Muscle of leg (tissue), 11 donors: ENCODE measurements around the gene INHBE. TPM values are rescaled to one million over a fixed set of nuclear protein-coding genes. Genes with fewer than 3 reads are reported as not detected.
A peak's percentile ranks its signal among the peaks of the same experiment; 100 is the strongest.
"Not testable (repeated sequence)": the region's sequence is repeated elsewhere in the genome, so short reads cannot be mapped to it uniquely, and the experiment has no call there.

Source experiments
- DNase-seq: peaks from one replicate; pipeline ENCODE4 v3.0.0; 2013
- H3K27ac ChIP-seq: one replicate; pipeline ENCODE4 v1.5.1; 2013; ENCODE audit warnings: mild to moderate bottlenecking, low read length, control low read depth
- H3K27me3 ChIP-seq: one replicate; pipeline ENCODE4 v1.6.1; 2013; ENCODE audit warnings: low read length; ENCODE audit not compliant: control insufficient read depth, insufficient read depth
- H3K36me3 ChIP-seq: one replicate; pipeline ENCODE4 v1.6.1; 2013; ENCODE audit warnings: low read length; ENCODE audit not compliant: control insufficient read depth, insufficient read depth
- H3K4me1 ChIP-seq: one replicate; pipeline ENCODE4 v1.6.1; 2013; ENCODE audit warnings: low read length; ENCODE audit not compliant: control insufficient read depth, insufficient read depth
- H3K4me3 ChIP-seq: one replicate; pipeline ENCODE4 v1.5.1; 2013; ENCODE audit warnings: low read length, control low read depth
- H3K9me3 ChIP-seq: replicated peaks from 2 replicates; pipeline ENCODE4 v1.6.1; 2013; ENCODE audit warnings: low read depth, low read length; ENCODE audit not compliant: control insufficient read depth
- WGBS: methylation state at CpG from one replicate; pipeline ENCODE4 v1.1.5; 2013; ENCODE audit warnings: missing lambda C conversion rate; ENCODE audit not compliant: insufficient coverage; 5-methylcytosine and 5-hydroxymethylcytosine counted together
- polyA plus RNA-seq, 8 donors: library from polyadenylated mRNA; unstranded; fragments of 120-200 nt; gene quantifications; one replicate each; pipeline versions ENCODE4 v1.2.1 to v1.2.3, GENCODE V29; 2013; ENCODE audit warnings: inconsistent platforms in 1 of 8, low replicate concordance in 1 of 8; ENCODE audit not compliant: insufficient read length in 8 of 8, insufficient read depth in 1 of 8
- total RNA-seq: library from RNA; stranded (reverse); fragments of 120-200 nt; gene quantifications from one replicate; pipeline ENCODE4 v1.2.4, GENCODE V29; 2013

INHBE gene
- total and polyA plus RNA-seq, 9 donors, result 1.4 to 2.9 (median 1.9) TPM

DNA sequence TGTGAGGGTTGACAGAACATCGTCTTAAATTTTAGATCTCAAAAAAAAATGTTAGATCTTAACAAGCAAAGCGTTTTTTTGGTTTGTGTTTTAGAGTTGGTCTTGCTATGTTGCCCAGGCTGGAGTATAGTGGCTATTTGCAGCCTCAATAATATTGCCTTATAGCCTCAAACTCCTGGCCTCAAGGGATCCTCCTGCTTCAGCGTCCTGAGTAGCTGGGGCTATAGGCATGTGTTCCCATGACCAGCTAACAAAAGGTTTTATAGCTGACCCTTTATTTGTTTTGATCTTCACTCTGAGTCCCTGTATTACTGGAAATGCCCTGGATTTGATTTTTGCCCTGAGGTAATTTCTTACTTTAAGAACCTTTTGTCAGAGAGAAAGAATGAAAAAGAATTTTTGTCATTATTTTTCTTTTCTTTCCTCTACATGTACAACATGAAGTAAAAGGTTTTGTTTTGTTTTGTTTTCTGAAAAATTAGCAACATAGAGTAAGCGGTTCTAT is 15.3 kb upstream of the INHBE start:
- Histone ChIP-seq H3K9me3 (no peaks in the 10 kb centered on the region), H3K4me3 (no peak overlapping the region), H3K27me3 (no peaks in the 10 kb centered on the region), H3K4me1 (peaks cover 5% of the 10 kb centered on the region), H3K27ac (no peak overlapping the region), H3K36me3 (no peaks in the 10 kb centered on the region)
- DNase-seq, result no peak
- WGBS, result no CpG with 5 or more reads among the region's 4 CpGs

DNA sequence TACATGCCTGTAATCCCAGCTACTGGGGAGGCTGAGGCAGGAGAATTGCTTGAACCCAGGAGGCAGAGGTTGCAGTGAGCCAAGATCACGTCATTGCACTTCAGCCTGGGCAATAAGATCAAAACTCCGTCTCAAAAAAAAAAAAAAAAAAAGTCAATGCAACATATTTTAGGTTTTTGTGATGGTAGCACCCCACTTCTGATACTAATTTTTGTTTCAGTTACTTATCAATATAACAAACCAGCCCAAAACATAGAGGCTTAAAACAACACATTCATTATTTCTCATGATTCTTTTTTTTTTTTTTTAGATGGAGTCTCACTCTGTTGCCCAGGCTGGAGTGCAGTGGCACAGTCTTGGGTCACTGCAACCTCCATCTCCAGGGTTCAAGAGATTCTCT is 13.7 kb upstream of the INHBE start:
- not testable (repeated sequence) for H3K4me3 ChIP-seq, DNase-seq, H3K9me3 ChIP-seq, H3K4me1 ChIP-seq, H3K27me3 ChIP-seq, H3K27ac ChIP-seq, H3K36me3 ChIP-seq
- WGBS, result no CpG with 5 or more reads among the region's 2 CpGs

DNA sequence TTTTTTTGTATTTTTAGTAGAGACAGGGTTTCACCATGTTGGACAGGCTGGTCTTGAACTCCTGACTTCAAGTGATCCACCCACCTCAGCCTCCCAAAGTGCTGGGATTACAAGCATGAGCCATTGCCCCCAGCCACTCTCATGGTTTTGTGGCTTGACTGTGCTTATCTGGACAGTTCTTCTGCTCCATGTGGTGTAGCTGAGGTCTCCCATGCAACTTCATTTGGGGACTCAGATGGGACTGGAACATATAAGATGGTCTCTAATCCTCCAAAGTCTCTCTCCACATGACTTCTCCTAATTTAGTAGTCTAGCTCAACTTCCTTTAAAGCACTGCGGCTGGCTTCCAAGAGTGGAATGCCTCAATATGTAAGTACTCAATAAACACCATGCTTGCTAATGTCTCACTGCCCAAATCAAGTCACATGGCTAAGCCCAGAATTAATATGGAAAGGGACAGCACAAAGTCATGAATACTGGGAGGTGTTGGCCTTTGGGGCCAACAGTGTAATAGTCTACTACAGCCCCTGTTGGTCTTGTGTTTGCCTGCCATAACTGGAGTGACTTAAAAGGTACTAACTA is 13.2 kb upstream of the INHBE start:
- no peak overlapping the region for H3K4me3 ChIP-seq
- H3K27me3 ChIP-seq, result no peaks in the 10 kb centered on the region
- no peak overlapping the region for H3K27ac ChIP-seq
- no peaks in the 10 kb centered on the region for H3K36me3 ChIP-seq
- WGBS, result no CpG with 5 or more reads among the region's 1 CpG
- H3K4me1 ChIP-seq, result no peaks in the 10 kb centered on the region
- DNase-seq, result no peak
- H3K9me3 ChIP-seq, result no peaks in the 10 kb centered on the region

DNA sequence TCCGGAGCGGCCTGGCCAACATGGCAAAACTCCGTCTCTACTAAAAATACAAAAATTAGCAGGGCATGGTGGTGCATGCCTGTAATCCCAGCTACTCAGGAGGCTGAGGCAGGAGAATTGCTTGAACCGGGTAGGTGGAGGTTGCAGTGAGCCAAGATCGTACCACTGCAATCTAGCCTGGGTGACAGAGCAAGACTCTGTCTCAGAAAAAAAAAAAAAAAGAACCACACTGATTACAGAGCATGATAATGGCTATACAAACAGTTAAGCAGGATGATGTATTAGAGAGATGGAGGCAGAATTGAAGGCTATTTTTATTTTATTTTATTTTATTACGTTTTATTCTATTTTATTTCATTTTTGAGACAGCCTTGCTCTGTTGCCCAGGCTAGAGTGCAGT is 10.8 kb upstream of the INHBE start:
- not testable (repeated sequence) for H3K27me3 ChIP-seq, H3K4me3 ChIP-seq, DNase-seq, H3K4me1 ChIP-seq, H3K36me3 ChIP-seq, H3K27ac ChIP-seq, H3K9me3 ChIP-seq
- no CpG with 5 or more reads among the region's 6 CpGs for WGBS

DNA sequence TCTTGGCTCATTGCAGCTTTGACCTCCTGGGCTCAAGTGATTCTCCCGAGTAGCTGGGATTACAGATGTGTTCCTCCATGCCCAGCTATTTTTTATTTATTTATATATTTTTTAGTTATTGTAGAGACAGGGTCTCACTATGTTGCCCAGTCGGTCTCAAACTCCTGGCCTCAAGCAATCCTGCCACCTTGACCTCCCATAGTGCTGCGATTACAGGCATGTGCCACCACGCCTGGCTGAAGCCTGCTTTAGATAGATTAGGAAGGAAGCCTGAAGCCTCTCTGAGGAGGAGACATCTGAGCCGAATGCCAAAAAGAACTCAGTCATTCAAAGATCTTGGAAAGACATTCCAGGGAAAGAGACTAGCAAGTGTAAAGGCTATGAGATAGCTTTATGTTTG is 10.4 kb upstream of the INHBE start:
- peak overlapping the region; percentile 7 for H3K27ac ChIP-seq
- no peaks in the 10 kb centered on the region for H3K36me3 ChIP-seq
- no peak overlapping the region for H3K4me3 ChIP-seq
- no peak for DNase-seq
- no peaks in the 10 kb centered on the region for H3K4me1 ChIP-seq
- H3K27me3 ChIP-seq, result no peaks in the 10 kb centered on the region
- no peaks in the 10 kb centered on the region for H3K9me3 ChIP-seq
- 53% methylated on average over 2 of the region's 5 CpGs for WGBS

GRCh38 chr12:57446292-57446960 is 8.7 kb upstream of the INHBE start:
- Histone ChIP-seq H3K36me3 (no peaks in the 10 kb centered on the region), H3K9me3 (no peaks in the 10 kb centered on the region), H3K27me3 (no peaks in the 10 kb centered on the region), H3K27ac (no peak overlapping the region), H3K4me1 (peaks cover 10% of the 10 kb centered on the region), H3K4me3 (no peak overlapping the region)
- WGBS, result 96% methylated on average over 4 of the region's 6 CpGs
- no peak for DNase-seq

DNA sequence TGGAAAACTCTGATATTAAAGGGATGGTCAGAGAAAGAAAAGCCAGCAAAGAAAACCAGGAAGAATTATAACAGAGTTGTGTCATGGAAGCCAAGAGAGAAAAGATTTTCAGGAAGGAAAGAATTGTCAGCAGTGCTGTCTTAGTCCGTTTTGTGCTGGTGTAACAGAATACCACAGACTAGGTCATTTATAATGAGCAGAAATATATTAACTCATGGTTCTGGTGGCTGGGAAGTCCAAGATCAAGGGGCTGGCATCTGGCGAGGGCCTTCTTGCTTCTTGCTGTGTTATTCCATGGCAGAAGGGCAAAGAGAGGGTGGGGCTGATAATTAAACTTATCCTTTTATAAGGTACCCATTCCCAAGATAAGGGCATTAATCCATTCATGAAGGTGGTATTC is 6.4 kb upstream of the INHBE start:
- peaks cover 22% of the 10 kb centered on the region for H3K4me1 ChIP-seq
- no peaks in the 10 kb centered on the region for H3K27me3 ChIP-seq
- no peak overlapping the region for H3K4me3 ChIP-seq
- no peaks in the 10 kb centered on the region for H3K9me3 ChIP-seq
- DNase-seq, result no peak
- H3K27ac ChIP-seq, result no peak overlapping the region
- no CpG with 5 or more reads among the region's 2 CpGs for WGBS
- H3K36me3 ChIP-seq, result no peaks in the 10 kb centered on the region

DNA sequence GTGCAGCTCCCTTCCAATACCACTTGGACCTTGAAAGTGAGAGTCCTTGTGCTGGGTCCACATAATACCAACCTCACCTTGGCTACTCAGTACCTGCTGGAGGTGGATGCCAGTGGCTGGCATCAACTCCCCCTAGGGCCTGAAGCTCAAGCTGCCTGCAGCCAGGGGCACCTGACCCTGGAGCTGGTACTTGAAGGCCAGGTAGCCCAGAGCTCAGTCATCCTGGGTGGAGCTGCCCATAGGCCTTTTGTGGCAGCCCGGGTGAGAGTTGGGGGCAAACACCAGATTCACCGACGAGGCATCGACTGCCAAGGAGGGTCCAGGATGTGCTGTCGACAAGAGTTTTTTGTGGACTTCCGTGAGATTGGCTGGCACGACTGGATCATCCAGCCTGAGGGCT is 5.7 kb upstream of the INHBE start:
- Histone ChIP-seq H3K4me1 (peaks cover 23% of the 10 kb centered on the region), H3K36me3 (no peaks in the 10 kb centered on the region), H3K4me3 (no peak overlapping the region), H3K27me3 (no peaks in the 10 kb centered on the region), H3K27ac (no peak overlapping the region), H3K9me3 (no peaks in the 10 kb centered on the region)
- 93% methylated on average over 7 of the region's 7 CpGs for WGBS
- no peak for DNase-seq

DNA sequence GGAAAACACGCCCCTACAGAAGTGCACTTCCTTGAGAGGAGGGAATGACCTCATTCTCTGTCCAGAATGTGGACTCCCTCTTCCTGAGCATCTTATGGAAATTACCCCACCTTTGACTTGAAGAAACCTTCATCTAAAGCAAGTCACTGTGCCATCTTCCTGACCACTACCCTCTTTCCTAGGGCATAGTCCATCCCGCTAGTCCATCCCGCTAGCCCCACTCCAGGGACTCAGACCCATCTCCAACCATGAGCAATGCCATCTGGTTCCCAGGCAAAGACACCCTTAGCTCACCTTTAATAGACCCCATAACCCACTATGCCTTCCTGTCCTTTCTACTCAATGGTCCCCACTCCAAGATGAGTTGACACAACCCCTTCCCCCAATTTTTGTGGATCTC is 5.0 kb upstream of the INHBE start:
- peaks cover 30% of the 10 kb centered on the region for H3K4me1 ChIP-seq
- H3K4me3 ChIP-seq, result no peak overlapping the region
- H3K9me3 ChIP-seq, result no peaks in the 10 kb centered on the region
- 73% methylated on average over 3 of the region's 3 CpGs for WGBS
- no peak overlapping the region for H3K27ac ChIP-seq
- no peak for DNase-seq
- H3K36me3 ChIP-seq, result no peaks in the 10 kb centered on the region
- H3K27me3 ChIP-seq, result no peaks in the 10 kb centered on the region

DNA sequence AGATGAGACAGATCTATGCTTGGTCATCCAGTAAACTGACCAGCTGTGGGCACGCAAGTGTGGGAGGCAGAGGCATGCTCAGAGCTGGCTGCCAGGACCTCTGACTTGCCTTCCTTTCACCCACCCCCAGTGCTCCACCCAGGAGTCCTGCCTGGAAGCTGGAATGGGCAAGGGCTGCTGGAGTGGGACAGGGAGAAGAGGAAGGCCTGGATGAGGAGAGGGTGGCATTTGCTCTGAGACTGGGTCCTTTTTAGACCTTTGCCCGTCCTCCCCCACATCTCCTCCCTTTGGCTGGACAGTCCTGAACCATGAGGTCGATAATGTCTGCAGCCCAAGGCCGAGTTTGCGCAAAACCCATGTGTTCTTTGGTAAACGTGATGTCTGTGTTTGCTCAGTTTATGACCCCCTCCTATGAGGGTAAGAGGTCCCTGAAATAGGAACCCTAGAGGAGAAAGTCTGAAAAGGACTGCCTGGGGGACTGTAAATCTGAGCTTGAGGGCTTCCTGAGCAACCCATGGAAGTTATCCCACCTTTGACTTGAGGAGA is 3.8 kb upstream of the INHBE start:
- no CpG with 5 or more reads among the region's 6 CpGs for WGBS
- H3K4me1 ChIP-seq, result peaks cover 42% of the 10 kb centered on the region
- H3K27me3 ChIP-seq, result no peaks in the 10 kb centered on the region
- no peak for DNase-seq
- no peaks in the 10 kb centered on the region for H3K9me3 ChIP-seq
- no peaks in the 10 kb centered on the region for H3K36me3 ChIP-seq
- H3K4me3 ChIP-seq, result no peak overlapping the region
- peak overlapping the region; percentile 76 for H3K27ac ChIP-seq
